CD4-positive, alpha-beta T cell treated with Interleukin-1 beta for 1 hour (primary cell): ENCODE results near the gene MADD.

Experiments used
- DNase-seq, 2 donors: peaks; one replicate each; pipeline ENCODE4 v3.0.0-alpha.2; 2020 to 2022

Gene MADD

DNA sequence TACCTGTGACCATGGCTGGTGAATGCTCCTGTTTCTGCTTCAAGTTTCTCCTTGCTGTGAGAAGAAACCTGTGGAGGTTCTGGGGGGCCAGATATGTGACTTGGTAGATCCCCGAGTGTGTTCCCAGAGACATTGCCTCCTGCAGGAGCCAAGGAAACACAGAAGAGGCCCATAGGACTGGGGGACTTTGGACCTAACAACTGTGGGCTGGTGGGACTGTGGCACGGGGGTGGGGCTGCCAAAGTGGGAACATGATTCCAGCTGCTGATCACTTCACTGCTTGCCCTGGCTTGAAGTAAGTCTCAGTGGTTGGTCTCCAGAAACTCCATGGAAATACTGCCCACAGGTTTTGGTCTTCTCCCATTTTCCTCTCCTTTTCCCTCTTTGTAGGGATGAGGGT, 16.3 kb upstream of the MADD start:
- DNase-seq, result no peak

DNA sequence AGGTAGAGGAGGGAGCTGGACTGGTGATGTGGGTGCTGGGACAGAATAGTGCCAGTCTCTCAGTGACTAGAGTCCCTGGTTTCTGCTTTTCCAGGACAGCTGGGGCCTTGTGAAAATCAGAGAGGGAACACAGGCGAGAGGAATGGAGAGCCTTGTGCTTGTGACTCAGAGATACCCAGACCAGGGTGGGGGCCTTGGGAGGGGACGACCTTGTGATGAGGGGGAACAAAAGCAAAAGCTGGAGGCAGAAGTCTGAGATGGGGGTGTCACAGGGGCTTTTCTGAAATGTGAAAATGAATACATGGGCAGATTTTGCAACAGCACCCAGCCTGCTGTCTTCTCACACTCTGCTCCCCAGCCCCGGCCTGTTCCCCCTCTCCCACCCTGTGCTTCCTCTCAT, 15.5 kb upstream of the MADD start:
- DNase-seq, result peak in 1 of 2 donors; percentile 13

DNA sequence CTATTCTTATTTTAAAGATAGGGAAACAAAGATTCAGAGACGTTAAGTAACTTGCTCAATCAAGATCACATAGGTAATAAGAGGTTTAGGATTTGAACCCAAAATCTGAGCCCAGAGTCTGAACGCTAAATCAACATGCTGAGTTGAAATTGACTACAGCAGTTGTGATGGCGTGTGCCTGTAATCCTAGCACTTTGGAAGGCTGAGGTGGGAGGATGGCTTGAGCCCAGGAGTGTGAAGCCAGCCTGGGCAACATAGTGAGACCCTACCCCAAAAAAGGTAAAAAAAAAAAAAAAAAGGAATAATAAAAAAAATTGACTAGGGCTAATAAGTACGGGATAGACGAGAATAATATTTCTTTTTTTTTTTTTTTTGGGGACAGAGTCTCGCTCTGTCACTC, 13.6 kb upstream of the MADD start:
- no peak for DNase-seq

DNA sequence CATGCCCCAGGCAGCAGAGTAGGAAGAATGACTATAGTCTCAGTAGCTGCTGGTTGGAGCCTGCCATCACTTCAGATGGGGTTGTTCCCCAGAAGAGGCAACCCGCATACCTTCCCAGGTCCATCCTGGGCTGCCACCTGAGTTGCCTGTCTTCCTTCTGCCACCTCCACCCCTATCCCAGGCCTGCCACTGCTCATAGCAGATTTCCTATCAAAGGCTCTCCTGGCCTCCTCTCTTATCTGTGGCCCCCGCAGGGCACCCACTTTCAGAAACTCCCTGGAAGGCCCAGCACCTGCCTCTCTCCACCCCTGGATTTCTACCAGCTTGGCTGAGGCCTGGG, 12.8 kb upstream of the MADD start:
- no peak for DNase-seq

DNA sequence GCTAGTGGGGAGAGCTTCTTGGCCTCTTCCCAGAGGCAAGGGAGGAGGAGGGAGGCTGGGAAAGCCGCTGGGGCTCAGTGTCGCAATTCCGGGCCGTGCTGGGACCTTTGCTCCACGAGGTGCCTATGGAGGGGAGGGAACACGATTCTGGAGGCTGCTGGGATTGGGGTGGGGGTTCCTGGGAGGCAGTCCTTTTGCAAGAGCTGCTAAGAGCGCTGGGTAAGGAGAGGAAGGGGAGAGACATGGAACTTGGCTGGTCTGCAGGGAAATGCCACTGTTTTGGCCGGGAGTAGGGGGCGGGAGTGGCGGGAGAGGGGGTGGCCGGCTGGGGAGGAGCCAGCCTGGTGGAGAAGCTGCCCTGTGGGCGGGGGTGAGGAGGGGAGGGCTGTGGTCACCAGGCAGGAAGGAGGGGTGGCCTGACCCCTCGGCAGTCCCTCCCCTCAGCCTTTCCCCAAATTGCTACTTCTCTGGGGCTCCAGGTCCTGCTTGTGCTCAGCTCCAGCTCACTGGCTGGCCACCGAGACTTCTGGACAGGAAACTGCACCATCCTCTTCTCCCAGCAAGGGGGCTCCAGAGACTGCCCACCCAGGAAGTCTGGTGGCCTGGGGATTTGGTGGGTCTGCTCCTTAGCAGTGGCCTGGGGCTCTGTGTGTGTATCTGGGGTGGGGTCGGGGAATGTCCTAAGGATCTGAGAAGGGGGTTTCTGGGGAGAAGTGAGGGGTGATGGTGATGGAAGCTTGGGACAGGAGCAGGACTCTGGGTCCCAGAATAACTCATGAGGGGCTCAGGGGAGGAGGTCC, 12.2 kb upstream of the MADD start, which contains the start of gene NR1H3:
Gene NR1H3 (plus strand): TSS at position 480 of the 800 bp plus-strand sequence. CDS start 1,221 bp downstream, outside the sequence.
- DNase-seq, result peak in 1 of 2 donors; percentile 19

DNA sequence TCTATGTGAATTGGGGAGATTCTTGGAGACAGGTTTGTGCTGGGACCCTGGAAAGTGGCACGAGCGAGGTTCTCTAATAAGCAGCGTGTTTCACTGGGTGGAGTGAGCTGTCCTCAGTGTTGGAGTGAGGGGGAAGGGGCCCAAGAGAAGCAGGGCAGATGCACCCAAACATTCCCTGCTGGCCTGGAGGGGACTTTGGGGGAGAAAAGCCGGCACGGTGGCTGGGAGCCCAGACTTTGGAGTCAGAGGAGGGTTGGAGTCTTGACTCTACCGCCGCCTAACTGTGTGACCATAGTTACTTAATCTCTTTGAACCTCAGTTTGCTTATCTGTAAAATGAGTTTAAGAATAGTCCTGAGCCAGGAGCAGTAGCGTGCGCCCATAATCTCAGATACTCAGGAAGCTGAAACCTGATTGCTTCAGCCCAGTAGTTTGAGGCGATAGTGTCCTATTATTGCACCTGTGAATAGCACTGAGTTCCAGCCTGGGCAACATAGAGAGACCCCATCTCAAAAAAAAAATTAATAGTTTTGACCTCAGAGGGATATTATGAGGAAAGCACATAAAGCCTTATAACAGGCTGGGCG, 11.5 kb upstream of the MADD start:
- no peak for DNase-seq

DNA sequence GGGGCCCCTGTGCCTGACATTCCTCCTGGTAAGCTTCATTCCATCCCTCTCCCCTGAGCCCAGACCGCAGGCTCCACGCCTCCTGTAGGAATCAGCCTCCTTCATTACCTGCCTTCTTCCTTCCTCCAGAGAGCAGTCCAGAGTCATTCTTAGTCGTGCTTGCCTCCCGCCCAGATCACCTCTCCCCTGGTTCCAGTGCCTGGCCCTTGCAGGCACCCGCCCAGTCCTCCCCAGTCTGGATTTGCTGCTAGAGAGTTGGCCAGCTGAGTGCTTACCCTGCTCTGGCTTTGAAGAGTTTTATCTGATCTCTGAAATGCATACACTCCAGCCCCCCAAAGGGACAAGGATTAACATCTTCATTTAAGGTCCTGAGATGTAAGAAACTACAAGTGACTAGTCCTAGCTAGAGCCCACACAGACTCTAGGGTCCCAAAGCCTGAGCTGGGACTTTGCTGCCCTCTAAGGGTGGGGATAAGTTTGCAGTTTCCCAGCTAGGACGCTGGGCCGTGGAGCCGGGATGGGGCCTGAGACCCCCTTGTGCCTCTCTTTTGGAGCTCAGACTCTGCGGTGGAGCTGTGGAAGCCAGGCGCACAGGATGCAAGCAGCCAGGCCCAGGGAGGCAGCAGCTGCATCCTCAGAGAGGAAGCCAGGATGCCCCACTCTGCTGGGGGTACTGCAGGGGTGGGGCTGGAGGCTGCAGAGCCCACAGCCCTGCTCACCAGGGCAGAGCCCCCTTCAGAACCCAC, 10.5 kb upstream of the MADD start:
- DNase-seq, result peak; percentile 25 to 38

DNA sequence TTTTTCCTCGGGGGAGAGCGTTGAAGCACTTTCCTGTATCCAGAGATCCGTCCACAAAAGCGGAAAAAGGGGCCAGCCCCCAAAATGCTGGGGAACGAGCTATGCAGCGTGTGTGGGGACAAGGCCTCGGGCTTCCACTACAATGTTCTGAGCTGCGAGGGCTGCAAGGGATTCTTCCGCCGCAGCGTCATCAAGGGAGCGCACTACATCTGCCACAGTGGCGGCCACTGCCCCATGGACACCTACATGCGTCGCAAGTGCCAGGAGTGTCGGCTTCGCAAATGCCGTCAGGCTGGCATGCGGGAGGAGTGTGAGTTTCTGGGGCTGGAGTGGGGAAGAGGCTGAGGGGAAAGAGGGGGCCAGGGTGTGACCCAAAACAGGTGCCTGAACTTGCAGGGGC, 9.6 kb upstream of the MADD start:
- DNase-seq, result no peak

DNA sequence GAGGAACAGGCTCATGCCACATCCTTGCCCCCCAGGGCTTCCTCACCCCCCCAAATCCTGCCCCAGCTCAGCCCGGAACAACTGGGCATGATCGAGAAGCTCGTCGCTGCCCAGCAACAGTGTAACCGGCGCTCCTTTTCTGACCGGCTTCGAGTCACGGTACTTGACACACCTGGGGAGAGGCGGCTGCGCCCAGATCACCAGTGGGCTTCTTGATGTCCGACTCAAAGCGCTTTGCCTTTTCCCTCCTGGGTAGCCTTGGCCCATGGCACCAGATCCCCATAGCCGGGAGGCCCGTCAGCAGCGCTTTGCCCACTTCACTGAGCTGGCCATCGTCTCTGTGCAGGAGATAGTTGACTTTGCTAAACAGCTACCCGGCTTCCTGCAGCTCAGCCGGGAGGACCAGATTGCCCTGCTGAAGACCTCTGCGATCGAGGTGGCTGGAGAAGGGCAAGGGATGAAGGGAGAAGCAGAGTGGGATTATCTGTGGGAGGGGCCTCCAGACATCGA, 8.6 kb upstream of the MADD start:
- no peak for DNase-seq

DNA sequence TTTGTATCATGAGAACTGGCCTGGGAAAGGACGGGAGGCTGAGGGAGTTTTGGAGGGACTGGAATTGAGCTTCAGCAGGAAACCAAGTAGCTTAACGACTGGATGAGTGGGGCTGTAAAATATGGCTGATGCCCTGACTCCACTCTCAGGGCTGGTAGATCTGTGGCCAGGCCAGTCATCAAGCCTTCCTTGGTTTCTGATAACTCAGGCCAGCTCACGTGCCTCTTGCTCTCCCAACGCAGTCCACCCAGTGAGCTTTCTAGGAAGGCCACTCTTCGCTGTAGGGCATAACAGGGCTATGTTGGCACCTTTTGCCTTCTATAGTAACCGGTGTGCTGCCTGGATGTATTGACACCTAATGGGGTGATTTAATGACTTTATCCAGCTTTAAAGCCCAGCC, 5.8 kb upstream of the MADD start:
- DNase-seq, result no peak

DNA sequence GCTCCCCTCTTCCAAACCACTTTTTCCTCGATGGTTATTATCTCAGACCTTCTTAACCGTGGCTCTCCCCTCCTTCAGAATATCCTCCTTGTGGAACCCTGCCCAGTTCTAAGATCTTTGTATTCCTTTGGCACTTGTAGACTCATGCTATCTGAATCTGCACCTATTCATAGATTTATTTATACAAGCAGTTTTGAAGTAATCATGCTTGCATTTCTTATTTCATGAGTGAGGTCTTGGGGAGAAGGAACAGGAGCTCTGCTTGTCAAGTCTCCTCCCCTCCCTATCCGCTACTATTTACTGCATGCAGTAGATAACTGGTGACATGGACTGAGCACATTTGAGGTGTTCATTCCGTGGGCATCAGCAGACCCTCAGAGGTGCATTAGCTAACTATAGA, 5.4 kb upstream of the MADD start:
- DNase-seq, result no peak

DNA sequence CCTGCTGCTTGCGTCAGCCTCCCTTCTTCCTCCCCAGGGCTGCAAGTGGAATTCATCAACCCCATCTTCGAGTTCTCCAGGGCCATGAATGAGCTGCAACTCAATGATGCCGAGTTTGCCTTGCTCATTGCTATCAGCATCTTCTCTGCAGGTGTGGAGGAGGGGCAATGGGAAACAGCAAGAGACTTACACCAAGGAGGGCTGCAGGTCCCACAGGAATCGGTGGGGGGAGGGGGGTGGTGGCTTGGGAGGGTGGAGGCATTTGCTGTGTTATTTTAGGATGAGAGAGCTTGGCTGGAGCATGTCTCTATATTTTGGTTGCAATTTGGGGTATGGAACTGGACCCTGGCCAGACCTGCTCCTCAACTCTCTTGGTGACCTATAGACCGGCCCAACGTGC, 2.1 kb upstream of the MADD start:
- no peak for DNase-seq

DNA sequence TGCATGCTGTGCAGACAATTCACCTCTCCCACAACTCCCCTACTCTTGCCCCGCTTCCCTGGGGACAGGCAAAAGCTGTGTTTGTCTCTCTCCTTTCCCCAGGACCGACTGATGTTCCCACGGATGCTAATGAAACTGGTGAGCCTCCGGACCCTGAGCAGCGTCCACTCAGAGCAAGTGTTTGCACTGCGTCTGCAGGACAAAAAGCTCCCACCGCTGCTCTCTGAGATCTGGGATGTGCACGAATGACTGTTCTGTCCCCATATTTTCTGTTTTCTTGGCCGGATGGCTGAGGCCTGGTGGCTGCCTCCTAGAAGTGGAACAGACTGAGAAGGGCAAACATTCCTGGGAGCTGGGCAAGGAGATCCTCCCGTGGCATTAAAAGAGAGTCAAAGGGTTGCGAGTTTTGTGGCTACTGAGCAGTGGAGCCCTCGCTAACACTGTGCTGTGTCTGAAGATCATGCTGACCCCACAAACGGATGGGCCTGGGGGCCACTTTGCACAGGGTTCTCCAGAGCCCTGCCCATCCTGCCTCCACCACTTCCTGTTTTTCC, 1.4 kb upstream of the MADD start:
- DNase-seq, result no peak

DNA sequence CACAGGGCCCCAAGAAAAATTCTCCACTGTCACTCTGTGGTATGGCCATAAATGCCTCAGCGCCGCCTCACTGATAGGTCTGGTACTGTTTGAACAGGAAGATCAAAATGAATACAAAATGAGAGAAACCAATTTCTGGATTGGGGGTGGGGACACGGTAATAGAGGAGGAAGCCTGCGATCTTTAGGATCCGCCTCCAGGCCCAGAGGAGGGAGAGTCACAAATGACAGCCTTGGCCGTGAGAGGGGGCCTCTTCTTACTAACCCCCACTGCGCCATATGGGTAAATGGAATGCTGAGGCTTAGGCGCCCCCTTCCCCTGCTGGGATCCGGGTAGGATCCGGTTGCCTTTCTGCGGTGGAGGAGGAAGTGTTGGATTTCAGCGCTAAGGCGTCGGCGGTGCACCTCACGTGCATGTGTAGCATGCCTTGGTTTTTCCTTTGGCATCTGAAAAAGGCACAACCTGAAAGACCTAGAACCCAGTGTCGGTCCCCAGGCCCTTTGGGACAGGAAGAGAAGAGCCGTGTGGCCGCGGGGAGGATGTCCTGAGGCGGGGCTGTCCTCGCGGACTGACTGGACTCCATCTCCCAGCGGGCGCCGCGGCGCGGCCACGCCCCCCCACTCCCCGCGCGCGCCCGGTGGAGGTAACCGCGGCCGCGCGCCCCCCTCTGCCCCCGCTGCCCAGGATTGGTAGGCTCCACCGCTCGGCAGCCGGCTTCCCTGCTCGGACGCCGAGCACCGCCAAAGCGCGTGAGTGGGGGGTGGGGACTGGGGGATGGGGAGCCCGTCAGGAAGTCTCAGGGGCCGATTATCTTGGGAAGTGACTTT, 718 bp upstream of the MADD start:
- peak; percentile 87 to 88 for DNase-seq

DNA sequence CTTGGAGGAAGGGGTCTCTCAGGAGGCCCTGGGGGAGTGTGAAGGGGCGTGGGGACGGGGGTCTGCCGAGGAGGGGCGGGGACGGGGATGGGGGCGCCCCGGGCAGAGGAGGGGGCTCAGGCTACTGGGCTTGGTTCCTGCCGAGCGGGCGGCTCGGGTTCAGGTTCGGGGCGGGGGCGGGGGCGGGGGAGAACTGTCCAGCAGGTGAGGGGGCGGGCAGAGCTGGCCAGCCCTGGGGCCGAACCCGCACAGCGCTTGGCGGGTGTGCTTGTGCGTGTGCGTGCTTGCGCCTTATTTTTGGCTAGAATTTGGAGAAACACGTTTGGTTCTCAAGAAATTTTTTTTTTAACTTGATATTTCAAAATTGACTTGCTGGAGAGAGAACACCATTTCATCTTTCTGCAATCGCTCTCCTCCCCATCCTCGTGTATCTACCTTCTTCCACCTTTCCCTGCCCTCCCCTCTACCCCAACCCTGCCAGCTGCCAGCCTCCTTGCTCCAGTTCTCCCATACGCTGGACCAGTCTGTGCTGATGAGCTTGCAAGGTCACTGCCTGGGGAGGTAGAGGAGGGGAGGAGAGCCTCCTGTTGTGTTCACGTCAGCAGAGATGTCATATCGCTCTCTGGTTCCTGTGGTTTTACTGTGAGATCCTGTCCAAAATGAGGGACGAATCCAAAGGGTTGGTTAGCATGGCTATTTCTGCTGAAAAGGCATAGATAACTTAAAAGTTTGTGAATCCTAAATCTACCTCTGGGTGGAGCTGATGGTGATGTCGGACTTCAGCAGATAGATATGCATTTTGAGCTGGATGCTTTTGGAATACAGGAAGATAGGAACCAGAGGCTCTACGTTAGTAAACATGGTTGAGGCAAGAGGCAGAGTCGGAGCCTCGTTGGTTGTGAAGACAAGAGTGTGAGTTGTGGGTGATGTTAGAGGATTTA, 668 bp downstream of the MADD start:
- peak; percentile 35 to 51 for DNase-seq

DNA sequence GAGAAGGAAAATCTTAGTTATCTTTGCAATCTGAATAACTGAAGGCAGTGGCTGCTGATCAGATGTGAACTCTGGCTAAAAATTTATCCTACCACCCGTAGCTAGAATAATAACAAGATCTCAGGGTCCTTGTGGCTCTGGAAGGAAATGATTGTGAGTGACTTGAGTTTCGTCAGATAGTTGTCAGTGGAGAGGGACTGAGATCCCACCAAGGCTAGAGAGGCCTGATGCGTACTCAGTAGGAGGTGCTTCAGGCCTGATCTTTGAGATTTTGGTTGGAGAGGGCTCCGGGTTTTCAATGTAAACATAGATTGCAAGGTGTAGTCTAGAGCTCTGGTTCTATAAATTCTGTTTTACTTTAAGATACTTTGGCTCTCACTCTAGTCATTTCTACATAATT, 1.4 kb downstream of the MADD start:
- DNase-seq, result peak in 1 of 2 donors; percentile 19

DNA sequence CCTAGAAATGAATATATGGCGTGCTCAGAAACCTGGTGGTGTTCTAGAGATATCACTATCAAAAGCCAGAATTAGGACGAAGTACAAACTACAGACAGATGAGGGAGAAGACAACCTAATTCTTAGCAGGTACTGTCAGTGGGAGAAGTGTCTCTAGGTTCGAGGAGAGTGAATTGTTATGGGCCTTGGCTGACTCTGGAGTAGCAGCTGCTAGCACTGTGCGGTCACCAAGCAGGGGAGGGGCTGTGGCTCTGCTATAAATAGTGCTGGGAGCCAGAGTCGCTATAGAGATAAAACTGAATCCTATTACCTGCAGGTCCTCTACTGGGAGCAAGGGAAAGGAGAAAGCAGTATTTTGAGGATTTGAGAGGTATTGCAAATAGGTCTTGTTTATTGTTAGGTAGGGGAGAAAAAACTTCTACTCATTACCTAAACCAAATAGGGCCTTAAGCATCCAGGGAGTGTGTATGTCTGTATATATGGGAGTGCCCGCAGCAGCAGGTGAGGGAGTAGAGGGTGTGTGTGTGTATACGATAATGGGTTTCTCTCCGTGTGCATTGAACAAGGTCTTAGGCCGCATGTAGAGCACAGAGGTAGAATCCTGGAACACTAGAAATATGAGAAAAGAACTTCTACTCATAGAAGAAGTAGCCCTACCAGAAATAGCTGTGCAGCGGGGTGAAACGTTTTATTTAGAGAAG, 2.2 kb downstream of the MADD start:
- DNase-seq, result no peak

DNA sequence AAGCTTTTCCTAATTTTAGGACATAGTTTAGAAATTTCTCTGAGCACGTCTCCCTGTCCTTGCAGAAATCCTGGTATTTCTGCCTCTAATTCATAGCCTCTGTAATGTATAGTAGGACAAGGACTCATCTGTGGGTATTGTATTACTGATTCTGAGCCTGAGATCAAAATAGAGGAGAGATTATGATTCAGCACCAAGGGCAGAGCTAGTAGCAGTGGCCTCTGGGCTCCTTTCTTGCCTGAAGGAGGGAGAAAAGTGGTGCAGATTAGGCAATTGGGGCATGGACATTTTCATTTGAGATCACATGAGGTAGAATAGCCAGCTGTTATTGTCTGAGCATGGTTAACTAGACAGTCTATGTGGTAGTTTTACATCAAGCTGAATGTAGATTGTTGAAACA, 2.8 kb downstream of the MADD start:
- DNase-seq, result no peak

DNA sequence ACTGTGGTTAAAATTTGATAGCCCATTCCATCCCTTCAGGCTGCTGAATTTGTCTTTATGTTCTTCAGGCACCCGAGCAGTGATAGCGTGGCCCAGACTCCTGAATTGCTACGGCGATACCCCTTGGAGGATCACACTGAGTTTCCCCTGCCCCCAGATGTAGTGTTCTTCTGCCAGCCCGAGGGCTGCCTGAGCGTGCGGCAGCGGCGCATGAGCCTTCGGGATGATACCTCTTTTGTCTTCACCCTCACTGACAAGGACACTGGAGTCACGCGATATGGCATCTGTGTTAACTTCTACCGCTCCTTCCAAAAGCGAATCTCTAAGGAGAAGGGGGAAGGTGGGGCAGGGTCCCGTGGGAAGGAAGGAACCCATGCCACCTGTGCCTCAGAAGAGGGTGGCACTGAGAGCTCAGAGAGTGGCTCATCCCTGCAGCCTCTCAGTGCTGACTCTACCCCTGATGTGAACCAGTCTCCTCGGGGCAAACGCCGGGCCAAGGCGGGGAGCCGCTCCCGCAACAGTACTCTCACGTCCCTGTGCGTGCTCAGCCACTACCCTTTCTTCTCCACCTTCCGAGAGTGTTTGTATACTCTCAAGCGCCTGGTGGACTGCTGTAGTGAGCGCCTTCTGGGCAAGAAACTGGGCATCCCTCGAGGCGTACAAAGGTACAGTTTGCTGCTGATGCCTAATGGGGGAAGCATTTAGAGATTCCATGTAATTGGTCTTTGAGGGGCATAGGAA, 4.7 kb downstream of the MADD start:
- DNase-seq, result no peak

DNA sequence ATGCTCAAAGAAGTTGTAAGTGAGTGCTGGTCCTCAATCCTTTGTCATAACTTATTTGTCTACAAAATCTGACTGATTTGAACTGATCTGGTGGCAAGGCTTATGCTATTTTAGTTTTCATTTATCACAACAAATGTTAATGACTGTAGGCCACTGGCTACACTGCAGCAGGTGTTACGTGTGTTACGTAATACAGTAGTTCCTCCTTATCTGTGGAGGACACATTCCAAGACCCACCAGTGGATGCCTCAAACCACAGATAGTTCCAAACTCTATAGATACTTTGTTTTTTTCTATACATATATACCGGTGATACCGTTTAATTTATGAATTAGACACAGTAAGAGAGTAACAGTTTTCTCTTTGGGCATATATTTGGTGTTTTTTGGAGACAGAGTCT, 7.0 kb downstream of the MADD start:
- no peak for DNase-seq
